ENCODE results near the gene GUCA2A. TPM values are rescaled to one million over a fixed set of nuclear protein-coding genes. Genes with fewer than 3 reads are reported as not detected.
A peak's percentile ranks its signal among the peaks of the same experiment; 100 is the strongest.

GUCA2A gene
- total RNA-seq, 1 donor from 2014 or later, result not detected

DNA sequence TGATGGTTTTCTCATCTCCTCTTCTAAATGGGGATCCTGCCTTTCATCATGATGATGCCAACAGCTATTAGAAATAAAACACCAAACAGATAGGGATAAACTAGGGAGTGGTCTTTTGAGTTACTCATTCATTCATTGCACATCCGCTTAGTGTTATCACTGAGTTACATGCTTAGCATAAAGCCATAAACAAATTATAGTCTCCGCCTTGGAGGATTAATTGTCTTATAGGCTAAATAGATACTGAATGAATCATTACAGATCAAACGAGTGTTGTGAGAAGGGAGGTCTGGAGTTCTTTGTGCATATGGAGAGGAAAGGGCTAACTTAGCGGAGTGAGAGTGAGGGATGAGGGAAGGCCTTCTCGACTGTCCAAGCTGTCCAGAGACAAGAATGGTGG, 31.2 kb downstream of the GUCA2A start:
- DNase-seq (ENCODE audit: low read depth), result no peak

DNA sequence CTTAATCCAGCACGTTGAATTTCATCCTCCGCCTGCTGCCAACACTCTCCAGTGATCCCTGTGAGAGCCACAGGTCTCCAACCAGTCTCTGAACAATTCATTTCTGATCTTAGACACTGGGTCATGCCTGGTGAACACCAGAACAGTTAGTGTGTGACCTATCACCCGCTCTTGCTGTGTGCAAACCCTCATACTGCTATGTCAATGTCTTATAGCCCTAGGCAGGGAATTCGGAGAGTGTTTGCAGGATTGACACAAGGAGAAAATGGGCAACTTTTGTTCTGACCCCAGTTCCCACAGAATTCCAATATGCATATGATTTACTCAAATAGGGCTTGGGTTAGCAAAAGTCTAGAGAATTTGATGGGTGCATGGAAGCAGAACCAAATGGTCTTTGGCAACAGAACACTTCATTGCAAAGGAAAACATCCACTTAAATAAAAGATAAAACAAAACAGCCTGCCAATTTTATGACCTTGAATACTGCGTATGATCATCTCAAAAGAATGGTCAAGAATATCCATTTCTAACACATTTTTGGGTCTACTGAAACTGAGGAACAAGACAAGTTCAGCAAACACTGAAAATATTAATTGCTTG, 34.4 kb downstream of the GUCA2A start:
- peak; percentile 92 for DNase-seq (ENCODE audit: low read depth)

DNA sequence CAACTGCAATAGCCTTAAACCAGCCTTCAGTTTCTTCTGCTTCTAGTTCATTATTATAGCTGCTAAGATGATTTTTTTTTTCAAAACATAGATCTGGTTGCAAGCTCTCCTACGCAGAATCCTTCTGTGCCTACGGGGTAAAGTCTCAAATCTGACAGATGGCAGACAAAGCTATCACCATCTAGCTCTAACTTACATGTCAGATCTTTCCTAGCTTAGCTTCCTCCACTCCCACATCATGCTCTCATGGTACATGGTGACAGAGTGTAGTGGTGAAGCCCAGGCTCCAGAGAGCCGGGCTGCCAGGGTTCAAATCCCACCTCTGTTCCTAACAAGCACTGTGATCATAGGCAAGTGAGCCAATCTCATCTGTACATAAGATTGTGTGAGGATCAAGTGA, 35.6 kb downstream of the GUCA2A start:
- no peak for DNase-seq (ENCODE audit: low read depth)

DNA sequence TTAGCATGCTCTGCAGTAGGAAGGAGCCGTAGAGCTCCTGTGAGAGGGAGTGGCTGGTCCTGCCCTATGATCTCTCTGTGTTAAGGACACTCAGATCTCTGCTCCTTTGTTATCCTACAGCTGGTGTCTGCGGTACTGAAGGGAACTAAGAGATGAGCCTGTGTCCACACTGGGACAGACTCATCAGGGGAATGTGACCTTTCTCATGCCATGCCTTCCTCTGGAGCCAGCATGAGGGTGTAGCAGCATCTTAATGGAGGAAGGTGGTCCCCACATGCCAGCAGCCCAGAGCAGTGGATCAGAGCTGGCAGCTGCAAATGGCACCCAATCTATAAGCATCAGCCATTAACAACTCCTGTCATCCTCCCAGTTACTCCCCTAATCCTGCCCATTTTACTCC, 36.0 kb downstream of the GUCA2A start:
- DNase-seq (ENCODE audit: low read depth), result no peak

DNA sequence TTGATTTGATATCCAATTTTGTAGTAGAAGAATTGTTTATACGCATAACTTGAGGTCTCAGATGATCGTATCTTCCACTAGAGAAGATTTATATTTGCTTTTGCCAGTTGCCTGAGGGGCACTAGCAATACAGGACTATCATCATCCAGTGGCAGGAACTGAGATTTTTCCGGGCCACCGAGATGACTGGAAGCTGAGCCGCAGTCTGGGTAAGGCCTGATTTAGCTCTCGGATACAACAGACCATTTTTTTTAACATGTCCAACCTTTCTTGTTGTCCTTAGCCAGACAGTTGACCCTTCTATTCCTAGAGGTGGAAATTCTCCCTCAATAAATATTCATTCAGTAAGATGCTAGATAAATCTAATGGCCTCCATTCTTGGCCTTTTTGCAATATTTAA, 36.8 kb downstream of the GUCA2A start:
- no peak for DNase-seq (ENCODE audit: low read depth)

DNA sequence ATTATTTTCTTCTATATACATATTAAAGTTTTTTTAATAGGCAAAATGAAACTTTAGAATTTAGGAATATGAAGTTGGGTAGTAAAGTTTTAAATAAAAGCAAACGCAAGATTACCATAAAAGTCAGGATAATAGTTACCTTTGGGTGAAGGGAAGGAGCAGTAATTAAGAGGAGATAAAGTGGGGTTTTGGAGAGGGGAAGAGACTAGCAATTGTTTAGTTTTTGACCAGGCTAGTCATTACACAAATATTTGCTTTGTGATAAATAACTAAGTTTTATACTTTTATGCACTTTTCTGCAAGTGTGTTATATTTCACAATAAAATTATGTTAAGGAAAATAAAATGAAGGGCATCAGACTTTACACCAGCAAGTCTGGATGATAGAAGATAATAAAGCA, 39.0 kb downstream of the GUCA2A start:
- no peak for DNase-seq (ENCODE audit: low read depth)

DNA sequence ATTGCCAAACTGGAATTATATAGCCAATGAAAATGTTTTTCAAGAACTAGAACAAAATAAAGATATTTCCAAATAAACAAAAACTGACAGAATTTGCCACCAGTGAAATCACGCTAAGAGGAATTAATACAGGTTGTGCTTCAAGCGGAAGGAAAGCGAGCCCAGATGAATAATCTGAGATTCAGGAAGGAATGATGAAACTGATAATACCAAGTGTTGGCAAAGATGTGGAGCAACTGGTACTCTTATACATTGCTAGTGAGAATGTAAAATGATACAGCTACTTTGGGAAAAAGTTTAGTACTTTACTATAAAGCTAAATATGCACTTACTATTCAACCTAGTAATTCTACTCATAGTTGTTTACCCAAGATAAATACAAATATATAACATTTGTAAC, 42.1 kb downstream of the GUCA2A start:
- DNase-seq (ENCODE audit: low read depth), result no peak

DNA sequence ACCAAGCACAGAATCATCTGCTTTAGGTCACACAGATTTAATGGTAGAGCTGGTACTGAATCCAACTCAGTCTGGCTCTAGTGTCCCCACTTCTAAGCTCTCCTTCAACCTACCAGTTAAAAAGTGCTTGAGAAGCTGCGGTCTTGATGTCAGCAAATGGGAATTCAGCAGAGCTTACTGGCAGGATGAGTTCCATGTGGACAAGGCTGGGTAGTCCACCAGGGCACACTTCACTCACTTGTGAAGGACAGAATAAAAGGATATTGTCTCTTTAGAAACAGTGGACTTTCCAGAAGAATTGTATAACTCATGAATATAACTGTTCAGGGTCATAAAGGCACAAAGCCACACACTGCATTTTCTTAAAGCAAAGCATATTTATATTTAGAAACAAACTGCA, 46.4 kb downstream of the GUCA2A start:
- DNase-seq (ENCODE audit: low read depth), result no peak

DNA sequence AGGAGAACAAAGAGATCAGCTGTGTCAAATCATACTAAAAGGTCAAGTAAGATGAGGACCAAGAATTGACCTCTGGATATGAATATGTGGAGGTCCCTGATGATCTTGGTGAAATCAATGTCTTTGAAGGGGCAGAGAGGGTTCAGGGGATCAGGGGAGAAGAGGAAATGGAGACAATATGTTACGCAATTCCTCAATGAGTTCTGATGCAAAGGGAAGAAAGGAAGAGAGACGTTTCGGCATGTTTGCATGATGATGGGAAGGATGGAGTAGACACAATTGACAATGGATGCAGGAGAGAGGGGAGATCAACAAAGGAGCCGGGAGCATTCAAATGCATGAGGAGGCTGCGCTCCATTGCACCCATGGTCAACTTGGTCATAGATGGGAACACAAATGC, 47.3 kb downstream of the GUCA2A start:
- no peak for DNase-seq (ENCODE audit: low read depth)

DNA sequence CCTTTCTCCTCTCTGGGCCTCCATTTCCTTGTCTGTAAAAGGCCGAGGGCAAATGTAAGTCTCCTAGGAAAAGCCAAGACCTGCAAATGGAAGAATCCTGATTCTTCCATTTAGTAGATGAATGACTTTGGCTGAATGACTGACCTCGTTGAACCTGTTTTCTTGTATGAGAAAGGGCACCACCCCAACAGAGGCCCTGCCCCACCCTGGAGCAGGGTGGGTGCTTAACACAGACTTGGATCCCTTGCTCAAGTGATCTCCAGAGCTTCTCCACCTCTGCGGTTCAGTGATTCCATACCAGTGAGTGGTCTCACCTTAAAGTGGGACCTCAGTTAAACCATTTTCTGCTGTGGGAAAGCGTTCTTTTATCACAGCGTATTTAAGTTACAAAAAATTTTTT, 50.3 kb downstream of the GUCA2A start:
- no peak for DNase-seq (ENCODE audit: low read depth)

Other genes starting within 250 kb of the GUCA2A start
- gene HIVEP3, start 245.8 kb downstream of the GUCA2A start, total RNA-seq, result 3.3 and 3.6 TPM in 2 replicates
- not detected in 2 replicates for gene GUCA2B, start 11.3 kb downstream of the GUCA2A start, total RNA-seq
- 9.9 and 36.7 TPM in 2 replicates for gene FOXJ3, start 170.5 kb upstream of the GUCA2A start, total RNA-seq
- gene RIMKLA, start 216.0 kb upstream of the GUCA2A start, total RNA-seq, result 0.87 and 1.0 TPM in 2 replicates

Measured in renal cortical epithelial cell (primary cell).